Loucy (cell line): Measurements from ENCODE around the gene RGS12.

Source experiments
- H2AFZ ChIP-seq: fragments of 200-600 bp; sonication (generic); 2 replicates; pipeline ENCODE4 v1.6.0; 2016; ENCODE audit warnings: antibody characterized with exemption, mild to moderate bottlenecking, low read length, moderate library complexity
- H3F3A ChIP-seq: fragments of 200-600 bp; 2 replicates; pipeline ENCODE4 v1.6.0; 2016; ENCODE audit warnings: antibody characterized with exemption, low read depth, mild to moderate bottlenecking
- H3K27me3 ChIP-seq: fragments of 200-600 bp; sonication (generic); 2 replicates; pipeline ENCODE4 v1.6.1; 2014; ENCODE audit warnings: low read length, mild to moderate bottlenecking; ENCODE audit not compliant: insufficient read depth, poor library complexity, severe bottlenecking
- H3K36me3 ChIP-seq: fragments of 200-600 bp; sonication (generic); 2 replicates; pipeline ENCODE4 v1.6.1; 2016; ENCODE audit warnings: low read length; ENCODE audit not compliant: insufficient read depth
- H3K4me1 ChIP-seq: fragments of 200-600 bp; sonication (generic); 2 replicates; pipeline ENCODE4 v1.5.1; 2014; ENCODE audit warnings: low read length, mild to moderate bottlenecking; ENCODE audit not compliant: insufficient read depth, poor library complexity, severe bottlenecking
- H3K4me2 ChIP-seq: fragments of 200-600 bp; sonication (generic); 2 replicates; pipeline ENCODE4 v1.6.0; 2014; ENCODE audit warnings: antibody characterized with exemption, low read length, low read depth, mild to moderate bottlenecking; ENCODE audit not compliant: poor library complexity, severe bottlenecking
- H3K4me3 ChIP-seq: fragments of 200-600 bp; sonication (generic); 2 replicates; pipeline ENCODE4 v1.5.1; 2014; ENCODE audit warnings: low read length, mild to moderate bottlenecking, mixed read lengths; ENCODE audit not compliant: poor library complexity, severe bottlenecking
- H3K79me2 ChIP-seq: fragments of 200-600 bp; sonication (generic); 2 replicates; pipeline ENCODE4 v1.6.1; 2014; ENCODE audit warnings: low read length; ENCODE audit not compliant: insufficient read depth
- H3K9ac ChIP-seq: fragments of 200-600 bp; sonication (generic); 2 replicates; pipeline ENCODE4 v1.6.0; 2014; ENCODE audit warnings: mild to moderate bottlenecking, low read depth, low read length, moderate library complexity; ENCODE audit not compliant: poor library complexity, severe bottlenecking
- H3K9me2 ChIP-seq: fragments of 200-600 bp; sonication (generic); replicated peaks from 2 replicates; pipeline ENCODE4 v1.6.1; 2016; ENCODE audit warnings: low read depth, low read length, mixed read lengths
- H3K9me3 ChIP-seq: fragments of 200-600 bp; sonication (generic); 2 replicates; pipeline ENCODE4 v1.6.1; 2014; ENCODE audit warnings: mild to moderate bottlenecking, antibody characterized with exemption, low read length, low read depth; ENCODE audit not compliant: insufficient read depth
- H4K20me1 ChIP-seq: fragments of 200-600 bp; sonication (generic); 2 replicates; pipeline ENCODE4 v1.6.0; 2014; ENCODE audit warnings: antibody characterized with exemption, low read length, mild to moderate bottlenecking; ENCODE audit not compliant: insufficient read depth, poor library complexity, severe bottlenecking
- EZH2phosphoT487 ChIP-seq: fragments of 200-600 bp; IDR thresholded peaks from 2 replicates; pipeline ENCODE4 v1.6.1; 2018; ENCODE audit warnings: antibody characterized with exemption, mild to moderate bottlenecking, moderate library complexity, borderline replicate concordance
- TF ChIP-seq, protein P1 (sequence below): fragments of 200-600 bp; sonication (generic); conservative IDR thresholded peaks from 2 replicates; pipeline ENCODE4 v1.5.1; 2014; ENCODE audit warnings: mild to moderate bottlenecking, antibody characterized with exemption, low read length

RGS12 gene

DNA sequence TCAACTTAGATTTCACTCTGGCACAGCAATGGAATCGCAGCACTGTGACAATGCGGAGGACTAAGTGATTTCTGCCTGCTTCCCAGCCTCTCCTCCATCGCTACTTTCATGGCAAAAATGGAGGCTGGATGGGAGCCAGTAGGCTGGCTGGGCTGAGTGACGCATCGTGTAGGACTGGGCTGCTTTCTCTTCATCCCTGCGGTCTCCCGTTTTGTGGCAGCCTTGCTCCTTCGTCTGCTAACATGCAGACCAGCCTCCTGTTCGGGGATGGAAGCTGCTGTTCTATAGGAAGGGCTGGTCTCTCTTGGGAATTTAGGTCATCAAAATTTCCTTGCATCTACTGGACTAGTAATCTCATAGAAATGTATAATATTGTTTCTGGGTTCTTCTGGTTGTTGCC is 15.8 kb upstream of the RGS12 start:
- Histone ChIP-seq H3K9ac (no peak overlapping the region), H3K79me2 (no peaks in the 10 kb centered on the region), H3K36me3 (no peaks in the 10 kb centered on the region), H2AFZ (no peak overlapping the region), H3K4me1 (no peaks in the 10 kb centered on the region), H4K20me1 (no peaks in the 10 kb centered on the region), H3K27me3 (no peaks in the 10 kb centered on the region), H3K4me2 (no peak overlapping the region), H3K9me3 (0 out of 2 replicates have a peak, but pooled peaks cover 4% of the 10 kb centered on the region), H3K9me2 (no peaks in the 10 kb centered on the region), H3F3A (no peaks in the 10 kb centered on the region; the same call in 1 of the 2 replicates), H3K4me3 (no peak overlapping the region)
- TF ChIP-seq EZH2phosphoT487: no peak
- TF ChIP-seq, protein P1, sequence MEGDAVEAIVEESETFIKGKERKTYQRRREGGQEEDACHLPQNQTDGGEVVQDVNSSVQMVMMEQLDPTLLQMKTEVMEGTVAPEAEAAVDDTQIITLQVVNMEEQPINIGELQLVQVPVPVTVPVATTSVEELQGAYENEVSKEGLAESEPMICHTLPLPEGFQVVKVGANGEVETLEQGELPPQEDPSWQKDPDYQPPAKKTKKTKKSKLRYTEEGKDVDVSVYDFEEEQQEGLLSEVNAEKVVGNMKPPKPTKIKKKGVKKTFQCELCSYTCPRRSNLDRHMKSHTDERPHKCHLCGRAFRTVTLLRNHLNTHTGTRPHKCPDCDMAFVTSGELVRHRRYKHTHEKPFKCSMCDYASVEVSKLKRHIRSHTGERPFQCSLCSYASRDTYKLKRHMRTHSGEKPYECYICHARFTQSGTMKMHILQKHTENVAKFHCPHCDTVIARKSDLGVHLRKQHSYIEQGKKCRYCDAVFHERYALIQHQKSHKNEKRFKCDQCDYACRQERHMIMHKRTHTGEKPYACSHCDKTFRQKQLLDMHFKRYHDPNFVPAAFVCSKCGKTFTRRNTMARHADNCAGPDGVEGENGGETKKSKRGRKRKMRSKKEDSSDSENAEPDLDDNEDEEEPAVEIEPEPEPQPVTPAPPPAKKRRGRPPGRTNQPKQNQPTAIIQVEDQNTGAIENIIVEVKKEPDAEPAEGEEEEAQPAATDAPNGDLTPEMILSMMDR: no peak

DNA sequence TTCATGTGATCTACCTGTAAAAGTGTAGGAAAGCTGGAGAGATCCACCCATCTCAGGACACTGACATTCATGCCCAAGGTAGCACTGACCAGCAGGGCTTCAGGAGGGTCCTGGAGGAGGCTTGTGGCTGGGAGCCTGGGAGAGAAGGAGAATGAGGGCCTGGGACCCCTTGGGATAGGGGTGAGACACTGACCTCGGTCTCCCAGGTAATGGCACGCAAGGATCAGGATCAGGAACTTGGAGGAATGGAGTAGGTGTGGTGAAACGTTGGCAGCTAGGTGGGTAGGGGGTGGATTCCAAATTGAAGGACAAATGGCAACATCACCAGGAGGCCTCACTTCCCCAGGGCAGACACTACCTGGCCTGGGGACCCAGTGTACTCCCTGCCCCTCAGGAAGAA is 12.4 kb upstream of the RGS12 start:
- H3K79me2 ChIP-seq: no peaks in the 10 kb centered on the region
- TF ChIP-seq, protein P1: no peak
- TF ChIP-seq EZH2phosphoT487: no peak
- no peaks in the 10 kb centered on the region for H3K9me2 ChIP-seq
- no peaks in the 10 kb centered on the region for H3K36me3 ChIP-seq
- no peaks in the 10 kb centered on the region for H3K4me1 ChIP-seq
- no peak overlapping the region for H3K4me2 ChIP-seq
- H3F3A ChIP-seq: no peaks in the 10 kb centered on the region
- no peak overlapping the region for H2AFZ ChIP-seq
- H3K27me3 ChIP-seq: no peaks in the 10 kb centered on the region
- H3K9ac ChIP-seq: no peak overlapping the region
- 0 out of 2 replicates have a peak, but pooled peaks cover 4% of the 10 kb centered on the region for H3K9me3 ChIP-seq
- H3K4me3 ChIP-seq: no peak overlapping the region
- H4K20me1 ChIP-seq: no peaks in the 10 kb centered on the region

DNA sequence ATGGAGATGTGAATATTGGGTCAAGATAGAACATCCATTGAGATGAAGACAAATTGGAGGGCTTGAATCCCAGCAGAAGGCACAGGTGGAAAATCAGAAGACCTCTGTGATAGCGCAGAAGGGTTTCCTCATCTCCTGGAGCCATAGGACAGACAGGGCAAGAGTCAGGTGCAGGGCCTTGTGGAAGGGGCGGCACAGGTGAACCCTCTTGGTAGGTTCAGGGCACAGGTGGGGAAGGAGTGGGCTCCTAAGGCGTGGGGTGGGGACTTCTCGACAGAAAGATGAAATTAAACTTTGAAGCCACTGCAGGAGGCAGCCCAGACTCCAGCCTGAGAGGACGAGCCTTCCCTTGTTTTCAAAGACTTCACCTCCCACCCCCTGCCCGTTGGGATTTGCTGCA is 9.3 kb upstream of the RGS12 start:
- Histone ChIP-seq H4K20me1 (no peaks in the 10 kb centered on the region), H3K36me3 (no peaks in the 10 kb centered on the region), H3K9me2 (no peaks in the 10 kb centered on the region), H2AFZ (no peak overlapping the region), H3K79me2 (no peaks in the 10 kb centered on the region), H3K4me2 (no peak overlapping the region), H3K9ac (no peak overlapping the region), H3K9me3 (0 out of 2 replicates have a peak, but pooled peaks cover 4% of the 10 kb centered on the region), H3K4me3 (no peak overlapping the region), H3K27me3 (no peaks in the 10 kb centered on the region), H3K4me1 (no peaks in the 10 kb centered on the region), H3F3A (no peaks in the 10 kb centered on the region)
- no peak for TF ChIP-seq EZH2phosphoT487
- TF ChIP-seq, protein P1: no peak
